HK-2 (cell line): ENCODE results near the gene BCL7C.
A peak's percentile ranks its signal among the peaks of the same experiment; 100 is the strongest.
"Not testable (repeated sequence)": the region's sequence is repeated elsewhere in the genome, so short reads cannot be mapped to it uniquely, and the experiment has no call there.

Source experiments
- DNase-seq: peaks from one replicate; pipeline ENCODE4 v3.0.0-alpha.2; 2018; ENCODE audit not compliant: unreplicated experiment

BCL7C gene

DNA sequence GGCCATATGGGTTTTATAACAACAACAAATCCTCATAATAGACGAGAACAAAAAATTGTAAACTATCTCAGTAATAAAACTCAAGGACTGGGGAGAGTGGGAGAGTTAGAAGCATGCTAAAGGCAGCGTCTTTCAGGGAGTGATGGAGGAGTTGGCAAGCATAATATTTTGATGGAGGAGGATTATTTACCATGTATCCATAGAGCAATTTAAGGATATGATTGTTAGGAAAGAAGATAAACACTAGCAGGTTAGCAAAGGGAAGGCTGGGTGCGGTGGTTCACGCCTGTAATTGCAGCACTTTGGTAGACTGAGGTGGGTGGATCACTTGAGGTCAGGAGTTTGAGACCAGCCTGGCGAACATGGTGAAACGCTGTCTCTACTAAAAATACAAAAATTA is 27.8 kb downstream of the BCL7C start:
- DNase-seq: no peak

- DNase-seq: not testable (repeated sequence)
Observed at GRCh38 chr16:30863178-30863577, 30.7 kb downstream of the BCL7C start.

GRCh38 chr16:30860729-30861128 is 33.1 kb downstream of the BCL7C start:
- DNase-seq: not testable (repeated sequence)

GRCh38 chr16:30858829-30859423 is 35.0 kb downstream of the BCL7C start:
- no peak for DNase-seq

DNA sequence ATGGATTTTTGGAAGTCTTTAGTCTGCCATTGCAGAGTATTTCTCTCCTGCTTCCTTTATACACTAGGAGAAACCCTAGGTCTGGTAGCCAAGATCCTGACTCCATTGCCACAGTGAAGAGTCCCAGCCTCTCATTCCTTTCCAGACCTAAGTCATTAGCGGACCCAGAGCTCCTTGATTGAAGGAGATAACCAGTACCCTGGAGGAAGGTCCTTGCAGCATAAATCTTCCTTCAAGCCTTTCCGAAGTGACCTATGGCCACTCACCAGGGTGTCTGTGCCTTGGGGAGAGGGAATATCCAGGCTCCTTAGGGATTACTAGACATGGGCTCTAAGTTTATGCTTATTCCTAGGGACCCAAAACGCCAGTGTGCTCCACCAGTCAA is 35.8 kb downstream of the BCL7C start:
- DNase-seq: no peak

DNA sequence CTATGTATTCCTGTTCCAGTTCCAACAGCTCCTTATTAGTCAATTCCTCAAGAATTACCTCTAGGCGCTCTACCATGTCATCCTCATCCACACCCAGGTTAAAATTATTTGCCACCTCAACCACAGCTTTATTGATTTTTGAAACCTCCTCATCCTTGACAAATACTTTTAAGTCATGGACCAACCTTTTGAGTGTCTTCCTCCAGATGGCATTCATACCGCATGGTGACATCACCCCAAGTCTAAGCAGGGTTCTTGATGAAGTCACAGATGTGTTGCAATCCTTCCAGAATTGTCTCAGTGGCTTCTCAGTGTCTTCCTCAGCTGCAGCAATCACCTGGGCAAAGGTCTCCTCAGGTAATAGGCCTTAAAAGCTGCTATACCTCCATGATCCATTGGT is 40.1 kb downstream of the BCL7C start:
- DNase-seq: no peak

- DNase-seq: no peak
Observed at GRCh38 chr16:30850246-30850645, 43.6 kb downstream of the BCL7C start.

GRCh38 chr16:30846649-30847402 is 47.1 kb downstream of the BCL7C start:
- DNase-seq: no peak

DNA sequence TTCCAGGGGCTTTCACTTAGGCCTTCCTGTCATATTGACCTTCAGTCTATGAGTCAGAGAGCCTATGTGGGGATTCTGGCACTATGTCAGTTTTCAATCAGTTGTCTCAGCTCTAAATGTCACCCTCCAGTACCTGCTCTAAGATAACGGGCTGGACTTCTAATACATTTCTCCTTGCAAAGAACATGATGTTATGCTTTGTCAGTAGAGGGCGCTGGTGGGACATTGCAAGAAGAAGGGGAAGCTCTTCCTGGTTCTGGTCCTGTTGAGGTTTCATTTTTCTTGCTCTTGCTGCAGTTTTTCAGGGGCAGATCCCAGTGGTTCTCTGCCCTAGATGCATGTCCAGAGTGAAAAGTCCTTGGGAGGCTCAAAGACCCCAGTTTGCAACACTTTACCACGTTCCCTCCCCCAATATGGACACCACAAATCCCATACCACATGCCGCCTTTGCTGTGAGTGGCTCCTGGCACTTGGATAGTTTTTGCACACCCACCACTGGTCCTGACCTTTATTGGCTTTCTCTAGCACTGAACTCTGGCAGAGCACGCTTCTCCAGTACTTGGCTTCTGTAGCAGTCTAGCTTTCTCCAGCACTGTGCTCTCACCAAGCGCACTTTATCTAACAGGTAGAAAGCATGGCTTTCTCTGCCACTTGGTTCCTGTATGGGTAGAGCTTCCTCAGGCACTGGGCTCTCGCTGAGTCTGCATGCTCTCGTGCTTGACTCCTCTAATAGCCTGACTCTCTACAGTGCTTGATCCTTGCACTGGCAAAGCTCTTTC is 49.0 kb downstream of the BCL7C start:
- peak; percentile 42 for DNase-seq

DNA sequence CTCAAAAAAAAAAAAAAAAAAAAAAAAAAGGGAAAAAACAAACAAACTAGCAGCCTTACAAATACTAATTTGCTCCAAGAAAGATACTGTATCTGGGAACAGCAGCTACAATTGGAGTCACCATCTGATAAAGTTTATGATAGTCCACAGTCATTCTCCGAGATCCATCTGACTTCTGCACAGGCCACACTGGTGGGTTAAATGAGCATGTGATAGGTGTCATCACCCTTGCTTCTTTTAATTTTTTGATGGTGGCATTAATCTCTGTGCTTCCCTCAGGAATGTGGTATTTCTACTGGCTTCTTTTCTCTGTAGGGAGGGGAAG is 49.6 kb downstream of the BCL7C start:
- DNase-seq: no peak

- DNase-seq: no peak
Observed at GRCh38 chr16:30843501-30843900, 50.4 kb downstream of the BCL7C start.

GRCh38 chr16:30842971-30843370 is 50.9 kb downstream of the BCL7C start:
- DNase-seq: no peak

GRCh38 chr16:30841332-30841731 is 52.5 kb downstream of the BCL7C start:
- no peak for DNase-seq

DNA sequence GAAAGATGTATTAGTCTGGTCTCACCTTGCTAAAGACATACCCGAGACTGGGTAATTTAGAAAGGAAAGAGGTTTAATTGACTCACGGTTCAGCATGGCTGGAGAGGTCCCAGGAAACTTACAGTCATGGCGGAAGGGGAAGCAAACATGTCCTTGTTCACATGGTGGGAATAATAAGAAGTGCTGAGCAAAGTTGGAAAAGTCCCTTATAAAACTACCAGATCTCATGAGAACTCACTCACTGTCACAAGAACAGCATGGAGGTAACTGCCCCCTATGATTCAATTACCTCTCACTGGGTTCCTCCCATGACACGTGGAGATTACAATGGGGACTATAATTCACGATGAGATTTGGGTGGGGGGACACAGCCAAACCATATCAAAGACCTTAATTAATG is 53.3 kb downstream of the BCL7C start:
- DNase-seq: no peak

DNA sequence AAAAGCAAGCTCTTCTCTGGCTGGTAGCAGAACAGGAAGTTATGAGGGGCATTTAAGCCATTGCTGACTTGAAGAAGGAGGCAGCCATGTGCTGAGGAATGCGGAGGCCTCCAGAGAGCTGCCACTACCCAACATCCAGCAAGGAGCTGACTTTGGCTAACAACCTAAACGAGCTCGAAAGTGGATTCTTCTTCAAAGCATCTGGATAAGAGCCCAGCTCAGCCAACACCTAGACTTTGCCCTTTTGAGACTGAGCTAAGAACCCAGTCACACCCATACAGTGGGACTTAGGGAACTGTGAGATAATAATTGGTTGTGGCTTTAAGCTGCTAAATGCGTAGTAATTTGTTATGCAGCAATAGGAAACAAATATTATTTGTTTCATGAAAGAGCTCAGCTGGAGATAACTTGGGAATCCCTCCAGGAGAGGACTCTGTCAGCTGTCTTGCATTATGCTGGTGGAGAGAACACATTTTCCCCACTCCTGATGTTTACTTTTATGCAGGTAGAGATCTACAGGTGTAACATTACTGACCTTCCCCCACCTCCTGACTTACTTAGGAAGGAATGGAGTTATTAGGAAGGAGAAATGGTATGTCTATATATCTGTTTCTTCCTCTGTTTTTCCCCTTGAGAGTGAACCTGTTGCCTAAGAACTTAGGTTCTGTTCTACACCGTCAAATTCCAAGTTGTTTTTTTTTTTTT is 54.2 kb downstream of the BCL7C start:
- DNase-seq: no peak

- no peak for DNase-seq
Observed at GRCh38 chr16:30838876-30839471, 54.9 kb downstream of the BCL7C start.

DNA sequence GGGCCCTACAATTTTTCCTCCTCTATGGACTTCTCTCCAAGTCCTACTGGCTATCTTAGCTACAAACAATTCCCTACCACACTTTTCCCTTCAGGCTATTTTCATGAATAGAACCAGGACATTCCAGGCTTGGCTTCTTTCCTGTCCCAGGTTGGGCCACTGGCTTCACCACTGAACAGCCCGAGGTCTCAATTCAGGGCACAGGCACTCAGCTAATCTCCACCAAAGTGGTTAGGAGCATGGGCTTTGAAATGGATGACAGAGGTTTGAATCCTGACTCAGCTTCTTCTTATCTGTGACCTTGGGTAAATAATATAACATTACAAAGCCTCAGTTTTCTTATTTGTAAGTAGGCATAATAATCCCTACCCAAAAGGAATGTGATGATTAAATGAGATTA is 56.0 kb downstream of the BCL7C start:
- no peak for DNase-seq
